Endothelial cell of umbilical vein (primary cell): ENCODE results near the gene FBXW9. TPM values are rescaled to one million over a fixed set of nuclear protein-coding genes. Genes with fewer than 3 reads are reported as not detected.

ENCODE experiments used
- BruUV-seq: library from RNA; stranded (reverse); fragments of 400-500 nt; replicated peaks from 2 replicates; lab custom pipeline; 2021; lab: Mats Ljungman, UMichigan
- CTCF ChIA-PET: fragments of 300-600, 350-600 bp; sonication (Branson Sonifier 250); formaldehyde crosslinking; loops from one replicate; lab custom pipeline; 2021; ENCODE audit warnings: antibody characterized with exemption, inconsistent platforms; lab: Charles Lee
- POLR2A ChIA-PET: fragments of 300-600, 350-600 bp; sonication (Branson Sonifier 250); formaldehyde crosslinking; loops from one replicate; lab custom pipeline; 2021; ENCODE audit warnings: antibody characterized with exemption, inconsistent platforms; lab: Charles Lee
- DNase-seq: peaks from one replicate; pipeline ENCODE4 v3.0.0-alpha.2; 2011; ENCODE audit warnings: low read depth, low spot score
- FAIRE-seq: peaks from 2 replicates; lab custom pipeline; 2011; peaks lifted over from hg19 to GRCh38; lab: Jason Lieb, UNC
- H2AFZ ChIP-seq: 2 replicates; pipeline ENCODE4 v1.6.0; 2012; ENCODE audit warnings: low read depth, low read length, control low read depth, inconsistent platforms
- H3K27ac ChIP-seq: 2 replicates; pipeline ENCODE4 v1.5.1; 2011; ENCODE audit warnings: low read depth, mild to moderate bottlenecking, control low read depth, low read length, moderate library complexity; ENCODE audit not compliant: insufficient read depth
- H3K27me3 ChIP-seq, 2 experiments: 2 replicates each; pipeline versions ENCODE4 v1.6.0 to v1.6.1; 2011; ENCODE audit warnings: low read length in 2 of 2, mixed read lengths in 1 of 2; ENCODE audit not compliant: control insufficient read depth in 2 of 2, insufficient read depth in 2 of 2
- H3K36me3 ChIP-seq, 2 experiments: 2 replicates in 1 of 2; 3 replicates in 1 of 2; pipeline ENCODE4 v1.5.1; 2011; ENCODE audit warnings: low read length in 2 of 2, mild to moderate bottlenecking in 1 of 2, moderate library complexity in 1 of 2; ENCODE audit not compliant: control insufficient read depth in 2 of 2, insufficient read depth in 2 of 2; ENCODE audit errors: extremely low read depth in 1 of 2
- H3K4me1 ChIP-seq: 3 replicates; pipeline ENCODE4 v1.5.1; 2011; ENCODE audit warnings: mild to moderate bottlenecking, low read length; ENCODE audit not compliant: control insufficient read depth, insufficient read depth; ENCODE audit errors: extremely low read depth
- H3K4me2 ChIP-seq: 2 replicates; pipeline ENCODE4 v1.6.1; 2011; ENCODE audit warnings: low read length, control low read depth, mixed read lengths; ENCODE audit not compliant: insufficient read depth
- H3K4me3 ChIP-seq, 3 experiments: fragments of 200-600 bp in 1 of 3; sonication (generic), shearing (Covaris generic) in 1 of 3; replicated peaks in 1 of 3; 2 replicates each; pipeline ENCODE4 v1.5.1; 2011 to 2016; ENCODE audit warnings: control low read depth in 3 of 3, low read length in 3 of 3, mild to moderate bottlenecking in 2 of 3, inconsistent platforms in 1 of 3, low read depth in 1 of 3, moderate library complexity in 1 of 3; ENCODE audit not compliant: insufficient read depth in 1 of 3
- H3K79me2 ChIP-seq: 2 replicates; pipeline ENCODE4 v1.6.0; 2012; ENCODE audit warnings: low read length, inconsistent platforms; ENCODE audit not compliant: control insufficient read depth, insufficient read depth
- H3K9ac ChIP-seq: replicated peaks from 2 replicates; pipeline ENCODE3; 2011; ENCODE audit warnings: low read length, control low read depth; ENCODE audit not compliant: insufficient read depth; ENCODE audit errors: extremely low read depth
- H3K9me1 ChIP-seq: replicated peaks from 3 replicates; pipeline ENCODE4 v1.6.0; 2011; ENCODE audit warnings: mild to moderate bottlenecking, low read length; ENCODE audit not compliant: control insufficient read depth, insufficient read depth; ENCODE audit errors: extremely low read depth
- H3K9me3 ChIP-seq: replicated peaks from 2 replicates; pipeline ENCODE4 v1.5.1; 2012; ENCODE audit warnings: low read length, inconsistent platforms; ENCODE audit not compliant: control insufficient read depth, insufficient read depth
- H4K20me1 ChIP-seq: replicated peaks from 2 replicates; pipeline ENCODE3; 2011; ENCODE audit warnings: mild to moderate bottlenecking, low read length; ENCODE audit not compliant: control insufficient read depth, insufficient read depth; ENCODE audit errors: extremely low read depth
- FOS ChIP-seq: IDR thresholded peaks from 2 replicates; pipeline ENCODE4 v1.6.1; 2011; ENCODE audit warnings: mild to moderate bottlenecking, low read length, moderate library complexity, borderline replicate concordance; ENCODE audit not compliant: insufficient read depth
- GATA2 ChIP-seq: IDR thresholded peaks from 2 replicates; pipeline ENCODE4 v1.7.0; 2011; ENCODE audit warnings: low read depth, mild to moderate bottlenecking, moderate library complexity, mixed read lengths, low read length; ENCODE audit not compliant: insufficient read length, insufficient read depth
- JUN ChIP-seq: IDR thresholded peaks from 2 replicates; pipeline ENCODE4 v1.6.1; 2011; ENCODE audit warnings: borderline replicate concordance, low read depth; ENCODE audit not compliant: insufficient read length, insufficient read depth
- MYC ChIP-seq: IDR thresholded peaks from one replicate; pipeline ENCODE4 v1.6.1; 2011; ENCODE audit warnings: mild to moderate bottlenecking, low read depth, low read length
- POLR2A ChIP-seq: IDR thresholded peaks from 2 replicates; pipeline ENCODE4 v1.6.1; 2012; ENCODE audit warnings: low read depth, mild to moderate bottlenecking, control low read depth, low read length
- POLR2AphosphoS5 ChIP-seq: IDR thresholded peaks from 2 replicates; pipeline ENCODE4 v1.6.1; 2012; ENCODE audit warnings: low read depth, mild to moderate bottlenecking, control low read depth, low read length, moderate library complexity; ENCODE audit not compliant: insufficient read depth
- dilution Hi-C: fragments of 300-500 bp; cut with MboI; formaldehyde crosslinking; loops from one replicate; pipeline ENCODE4 v1.15.0; 2019; ENCODE audit warnings: low sequenced_read_pairs; ENCODE audit not compliant: extremely low pct_ligation_motif_present
- intact Hi-C: fragments of 100-400 bp; cut with micrococcal nuclease; formaldehyde crosslinking; loops from one replicate; pipeline ENCODE4 v1.10.0; 2022
- polyA plus RNA-seq, 4 experiments: library from polyadenylated mRNA; depleted of rRNA in 3 of 4; stranded (reverse) in 3 of 4; unstranded in 1 of 4; fragments of >200 nt; gene quantifications; 2 replicates each; pipeline versions ENCODE4 v1.2.1 to v1.2.3, GENCODE V29; 2011 to 2012; ENCODE audit warnings: missing spikeins in 1 of 4
- total RNA-seq: library from RNA; stranded (reverse); gene quantifications from 2 replicates; pipeline ENCODE4 v1.2.3, GENCODE V29; 2021
- TF ChIP-seq, protein P1 (sequence below): IDR thresholded peaks from 2 replicates; pipeline ENCODE4 v1.6.1; 2011; ENCODE audit not compliant: insufficient read depth, insufficient read length
- TF ChIP-seq, protein P2 (sequence below), 2 donors: IDR thresholded peaks; 1 replicate in 1 of 2; 2 replicates in 1 of 2; pipeline ENCODE4 v1.5.1; 2011; ENCODE audit warnings: low read length in 2 of 2, mild to moderate bottlenecking in 2 of 2, moderate library complexity in 2 of 2, control low read depth in 1 of 2, inconsistent platforms in 1 of 2, low read depth in 1 of 2; ENCODE audit not compliant: insufficient read depth in 1 of 2; ENCODE audit errors: extremely low read depth in 1 of 2

FBXW9 gene
- total and polyA plus RNA-seq, 2 donors (not counting 3 experiments of a cell fraction or from before 2014, with no cell fraction given), result 12.4 to 19.3 TPM

DNA sequence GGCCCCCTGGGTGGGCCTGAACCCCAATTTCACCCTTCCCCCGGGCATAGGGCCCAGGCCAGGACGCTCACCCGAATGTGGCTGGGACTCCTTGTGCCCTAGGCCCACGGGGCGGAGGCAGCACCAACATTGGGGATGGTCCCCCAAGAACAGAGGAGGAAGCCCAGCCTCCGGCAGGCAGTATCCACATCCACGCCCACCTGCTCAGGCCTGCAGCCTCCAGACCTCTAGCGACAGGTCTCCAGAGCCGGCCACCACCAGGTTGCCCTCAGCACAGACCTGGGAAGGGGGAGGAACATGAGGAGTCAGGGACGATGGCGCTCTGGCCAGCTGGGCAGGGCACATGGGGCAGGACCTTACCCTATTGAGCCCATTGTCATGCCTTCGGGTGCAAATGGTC, 7.4 kb downstream of the FBXW9 start:
- CTCF ChIA-PET, result no interaction called here
- no peak overlapping the region for H3K4me3 ChIP-seq
- no peaks in the 10 kb centered on the region for H3K9me1 ChIP-seq
- no peaks in the 10 kb centered on the region for H3K4me1 ChIP-seq
- no peak overlapping the region for H3K9ac ChIP-seq
- POLR2A ChIA-PET, result no interaction called here
- no peaks in the 10 kb centered on the region for H3K36me3 ChIP-seq
- no peaks in the 10 kb centered on the region for H3K9me3 ChIP-seq
- H3K79me2 ChIP-seq, result no peaks in the 10 kb centered on the region
- DNase-seq (no peak), FAIRE-seq (no peak)
- H3K4me2 ChIP-seq, result no peak overlapping the region
- no peak overlapping the region for H3K27ac ChIP-seq
- H2AFZ ChIP-seq, result no peak overlapping the region
- intact Hi-C loops (no loop called here), dilution Hi-C loops (no loop called here)
- H4K20me1 ChIP-seq, result no peaks in the 10 kb centered on the region
- H3K27me3 ChIP-seq, result no peaks in the 10 kb centered on the region
- BruUV-seq, result no TSS peak
- TF ChIP-seq, protein P1, sequence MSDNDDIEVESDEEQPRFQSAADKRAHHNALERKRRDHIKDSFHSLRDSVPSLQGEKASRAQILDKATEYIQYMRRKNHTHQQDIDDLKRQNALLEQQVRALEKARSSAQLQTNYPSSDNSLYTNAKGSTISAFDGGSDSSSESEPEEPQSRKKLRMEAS, result no peak
- TF ChIP-seq GATA2 (no peak), MYC (no peak), JUN (no peak), POLR2AphosphoS5 (no peak), FOS (no peak), POLR2A (no peak)

DNA sequence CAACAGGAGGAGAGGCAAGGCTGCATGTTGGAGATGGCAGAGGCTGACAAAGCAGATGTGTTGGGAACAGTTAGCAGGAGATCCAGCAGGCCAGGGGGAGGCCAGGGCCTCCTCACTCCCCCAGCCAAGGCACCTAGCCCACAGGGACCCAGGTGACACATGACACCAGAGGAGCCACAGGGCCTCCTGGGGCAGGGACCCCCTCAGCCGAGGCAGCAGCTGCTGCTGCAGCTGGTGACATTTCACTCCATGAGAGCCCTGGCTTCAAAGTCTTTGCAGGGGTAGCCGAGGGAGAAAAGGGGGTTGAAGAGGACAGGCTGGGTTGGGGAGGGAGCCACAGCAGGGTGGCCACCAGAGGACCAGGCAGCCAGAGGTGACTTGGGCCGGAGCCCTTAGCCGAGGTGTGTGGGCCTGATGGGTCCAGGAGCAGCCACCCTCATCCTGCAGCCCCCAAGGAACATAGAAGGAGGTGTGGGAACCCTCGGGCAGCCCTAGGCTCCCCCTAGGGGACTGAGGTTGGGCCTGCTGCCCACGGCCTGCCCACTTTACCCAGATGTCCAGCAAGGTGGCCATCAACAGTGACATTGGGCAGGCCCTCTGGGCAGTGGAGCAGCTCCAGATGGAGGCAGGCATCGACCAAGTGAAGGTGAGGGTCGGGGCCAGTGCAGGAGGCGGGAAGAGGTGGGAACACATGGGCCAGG, 8.8 kb downstream of the FBXW9 start, which contains the start of gene GNG14:
Gene GNG14, plus strand, starts transcription at position 503 of the 701 bp plus-strand sequence. Its CDS starts 51 bp downstream, at position 554.
- Histone ChIP-seq H3K4me2 (no peak within 1 kb of the TSS), H4K20me1 (no peaks in the 10 kb centered on the region), H3K79me2 (no peaks in the 10 kb centered on the region), H2AFZ (no peak within 1 kb of the TSS), H3K9ac (no peak within 1 kb of the TSS), H3K9me3 (no peaks in the 10 kb centered on the region), H3K27ac (no peak within 1 kb of the TSS), H3K9me1 (no peaks in the 10 kb centered on the region), H3K36me3 (no peaks in the 10 kb centered on the region), H3K4me1 (no peaks in the 10 kb centered on the region), H3K27me3 (no peaks in the 10 kb centered on the region), H3K4me3 (no peak within 1 kb of the TSS)
- POLR2A ChIA-PET, result no interaction called here
- FAIRE-seq (no peak), DNase-seq (no peak)
- dilution Hi-C loops, result no loop called here
- CTCF ChIA-PET, result interaction anchor here (0.6 kb wide), 1 partner anchor 163 kb away, joined by 3 read pairs; no protein-coding TSS in a partner anchor
- no TSS peak for BruUV-seq
- intact Hi-C loops, result no loop called here
- TF ChIP-seq MYC (no peak), GATA2 (no peak), POLR2A (no peak), FOS (no peak)
- TF ChIP-seq, protein P2, sequence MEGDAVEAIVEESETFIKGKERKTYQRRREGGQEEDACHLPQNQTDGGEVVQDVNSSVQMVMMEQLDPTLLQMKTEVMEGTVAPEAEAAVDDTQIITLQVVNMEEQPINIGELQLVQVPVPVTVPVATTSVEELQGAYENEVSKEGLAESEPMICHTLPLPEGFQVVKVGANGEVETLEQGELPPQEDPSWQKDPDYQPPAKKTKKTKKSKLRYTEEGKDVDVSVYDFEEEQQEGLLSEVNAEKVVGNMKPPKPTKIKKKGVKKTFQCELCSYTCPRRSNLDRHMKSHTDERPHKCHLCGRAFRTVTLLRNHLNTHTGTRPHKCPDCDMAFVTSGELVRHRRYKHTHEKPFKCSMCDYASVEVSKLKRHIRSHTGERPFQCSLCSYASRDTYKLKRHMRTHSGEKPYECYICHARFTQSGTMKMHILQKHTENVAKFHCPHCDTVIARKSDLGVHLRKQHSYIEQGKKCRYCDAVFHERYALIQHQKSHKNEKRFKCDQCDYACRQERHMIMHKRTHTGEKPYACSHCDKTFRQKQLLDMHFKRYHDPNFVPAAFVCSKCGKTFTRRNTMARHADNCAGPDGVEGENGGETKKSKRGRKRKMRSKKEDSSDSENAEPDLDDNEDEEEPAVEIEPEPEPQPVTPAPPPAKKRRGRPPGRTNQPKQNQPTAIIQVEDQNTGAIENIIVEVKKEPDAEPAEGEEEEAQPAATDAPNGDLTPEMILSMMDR (IDR thresholded peaks at IDR 0.05; ENCODE audit: extremely low read depth in 1 of 2, insufficient read depth in 1 of 2, low read depth in 1 of 2, low read length in 2 of 2), result no peak
